ENCODE data around the gene WDR91. TPM values are rescaled to one million over a fixed set of nuclear protein-coding genes. Genes with fewer than 3 reads are reported as not detected.

WDR91 gene
- total and polyA plus RNA-seq, 2 donors (not counting 3 experiments of a cell fraction or from before 2014, with no cell fraction given), result 6.7 to 7.0 TPM

DNA sequence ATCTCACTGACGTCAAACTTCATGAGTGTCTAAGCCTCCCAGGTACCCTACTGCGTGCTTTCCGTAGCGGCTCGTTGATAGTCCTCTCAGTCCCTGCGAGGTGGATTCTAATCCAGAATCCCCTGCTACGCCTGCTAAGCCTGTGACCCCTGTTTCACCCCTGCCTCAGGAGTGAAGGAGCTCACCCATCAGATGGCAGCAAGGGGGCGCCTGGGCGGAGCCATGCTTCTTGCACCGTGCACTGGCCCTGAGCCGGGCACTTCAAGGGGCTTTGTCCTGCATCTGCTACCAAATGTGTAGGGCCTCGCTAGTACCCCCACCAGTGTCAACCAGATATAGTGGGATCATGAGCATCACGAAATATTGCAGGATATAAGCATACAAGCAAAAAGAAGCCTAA lies 21.4 kb upstream of the WDR91 start:
- TF ChIP-seq MAX (IDR thresholded peaks at IDR 0.05; ENCODE audit: insufficient read depth, insufficient read length), result no peak
- Histone ChIP-seq H3K36me3 (ENCODE audit: control insufficient read depth in 2 of 2, extremely low read depth in 1 of 2, insufficient read depth in 2 of 2, low read length in 2 of 2) (no peaks in the 10 kb centered on the region), H3K4me1 (ENCODE audit: control insufficient read depth, extremely low read depth, insufficient read depth, low read length) (no peaks in the 10 kb centered on the region), H2AFZ (ENCODE audit: low read depth, low read length) (no peak overlapping the region), H3K27ac (ENCODE audit: insufficient read depth, low read depth, low read length) (no peak overlapping the region), H3K27me3 (ENCODE audit: control insufficient read depth in 2 of 2, insufficient read depth in 2 of 2, low read length in 2 of 2) (peaks cover 0 to 2% of the 10 kb centered on the region in 2 experiments), H3K9ac (replicated peaks; ENCODE audit: extremely low read depth, insufficient read depth, low read length) (no peak overlapping the region), H3K4me2 (ENCODE audit: insufficient read depth, low read length) (no peak overlapping the region), H3K9me1 (replicated peaks; ENCODE audit: control insufficient read depth, extremely low read depth, insufficient read depth, low read length) (no peaks in the 10 kb centered on the region), H3K79me2 (ENCODE audit: control insufficient read depth, insufficient read depth, low read length) (no peaks in the 10 kb centered on the region), H3K9me3 (replicated peaks; ENCODE audit: control insufficient read depth, insufficient read depth, low read length) (no peaks in the 10 kb centered on the region), H4K20me1 (replicated peaks; ENCODE audit: control insufficient read depth, extremely low read depth, insufficient read depth, low read length) (no peaks in the 10 kb centered on the region), H3K4me3 (replicated peaks in 1 of 3; ENCODE audit: insufficient read depth in 1 of 3, low read depth in 1 of 3, low read length in 3 of 3) (no peak overlapping the region)
- ChIA-PET CTCF (interaction anchor here (1.2 kb wide), 1 partner anchor 22 kb away, joined by 3 read pairs; no protein-coding TSS in a partner anchor), POLR2A (no interaction called here)
- no peak for DNase-seq (ENCODE audit: low read depth, low spot score)
- no peak for FAIRE-seq
- dilution Hi-C loops (cut with MboI; ENCODE audit: extremely low pct_ligation_motif_present, low sequenced_read_pairs), result no loop called here
- intact Hi-C loops (cut with micrococcal nuclease), result no loop called here
- no TSS peak for BruUV-seq (replicated peaks)

- DNase-seq (ENCODE audit: low read depth, low spot score) (no peak), FAIRE-seq (no peak)
- Histone ChIP-seq H2AFZ (ENCODE audit: low read depth, low read length) (no peak overlapping the region), H3K4me2 (ENCODE audit: insufficient read depth, low read length) (no peak overlapping the region), H3K36me3 (ENCODE audit: control insufficient read depth in 2 of 2, extremely low read depth in 1 of 2, insufficient read depth in 2 of 2, low read length in 2 of 2) (no peaks in the 10 kb centered on the region), H4K20me1 (replicated peaks; ENCODE audit: control insufficient read depth, extremely low read depth, insufficient read depth, low read length) (no peaks in the 10 kb centered on the region), H3K27me3 (ENCODE audit: control insufficient read depth in 2 of 2, insufficient read depth in 2 of 2, low read length in 2 of 2) (peaks cover 0 to 2% of the 10 kb centered on the region in 2 experiments), H3K9me1 (replicated peaks; ENCODE audit: control insufficient read depth, extremely low read depth, insufficient read depth, low read length) (no peaks in the 10 kb centered on the region), H3K79me2 (ENCODE audit: control insufficient read depth, insufficient read depth, low read length) (no peaks in the 10 kb centered on the region), H3K9ac (replicated peaks; ENCODE audit: extremely low read depth, insufficient read depth, low read length) (no peak overlapping the region), H3K9me3 (replicated peaks; ENCODE audit: control insufficient read depth, insufficient read depth, low read length) (no peaks in the 10 kb centered on the region), H3K4me1 (ENCODE audit: control insufficient read depth, extremely low read depth, insufficient read depth, low read length) (no peaks in the 10 kb centered on the region), H3K27ac (ENCODE audit: insufficient read depth, low read depth, low read length) (no peak overlapping the region), H3K4me3 (replicated peaks in 1 of 3; ENCODE audit: insufficient read depth in 1 of 3, low read depth in 1 of 3, low read length in 3 of 3) (no peak overlapping the region)
- no peak for TF ChIP-seq GATA2 (IDR thresholded peaks at IDR 0.05; ENCODE audit: insufficient read depth, insufficient read length, low read depth, low read length)
- no peak for TF ChIP-seq EZH2 (IDR thresholded peaks at IDR 0.05; ENCODE audit: borderline replicate concordance, low read depth, low read length, severe bottlenecking)
- no peak for TF ChIP-seq MAX (IDR thresholded peaks at IDR 0.05; ENCODE audit: insufficient read depth, insufficient read length)
- no peak for TF ChIP-seq POLR2AphosphoS5 (IDR thresholded peaks at IDR 0.05; ENCODE audit: insufficient read depth, low read depth, low read length)
- no peak for TF ChIP-seq FOS (IDR thresholded peaks at IDR 0.05; ENCODE audit: borderline replicate concordance, insufficient read depth, low read length)
- TF ChIP-seq POLR2A (IDR thresholded peaks at IDR 0.05; ENCODE audit: low read depth, low read length), result no peak
- no peak for TF ChIP-seq MYC (IDR thresholded peaks at IDR 0.05; ENCODE audit: low read depth, low read length)
- TF ChIP-seq JUN (IDR thresholded peaks at IDR 0.05; ENCODE audit: borderline replicate concordance, insufficient read depth, insufficient read length, low read depth), result no peak
- TF ChIP-seq, protein P1, sequence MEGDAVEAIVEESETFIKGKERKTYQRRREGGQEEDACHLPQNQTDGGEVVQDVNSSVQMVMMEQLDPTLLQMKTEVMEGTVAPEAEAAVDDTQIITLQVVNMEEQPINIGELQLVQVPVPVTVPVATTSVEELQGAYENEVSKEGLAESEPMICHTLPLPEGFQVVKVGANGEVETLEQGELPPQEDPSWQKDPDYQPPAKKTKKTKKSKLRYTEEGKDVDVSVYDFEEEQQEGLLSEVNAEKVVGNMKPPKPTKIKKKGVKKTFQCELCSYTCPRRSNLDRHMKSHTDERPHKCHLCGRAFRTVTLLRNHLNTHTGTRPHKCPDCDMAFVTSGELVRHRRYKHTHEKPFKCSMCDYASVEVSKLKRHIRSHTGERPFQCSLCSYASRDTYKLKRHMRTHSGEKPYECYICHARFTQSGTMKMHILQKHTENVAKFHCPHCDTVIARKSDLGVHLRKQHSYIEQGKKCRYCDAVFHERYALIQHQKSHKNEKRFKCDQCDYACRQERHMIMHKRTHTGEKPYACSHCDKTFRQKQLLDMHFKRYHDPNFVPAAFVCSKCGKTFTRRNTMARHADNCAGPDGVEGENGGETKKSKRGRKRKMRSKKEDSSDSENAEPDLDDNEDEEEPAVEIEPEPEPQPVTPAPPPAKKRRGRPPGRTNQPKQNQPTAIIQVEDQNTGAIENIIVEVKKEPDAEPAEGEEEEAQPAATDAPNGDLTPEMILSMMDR (IDR thresholded peaks at IDR 0.05; ENCODE audit: extremely low read depth in 1 of 2, insufficient read depth in 1 of 2, low read depth in 1 of 2, low read length in 2 of 2), result no peak
- dilution Hi-C loops (cut with MboI; ENCODE audit: extremely low pct_ligation_motif_present, low sequenced_read_pairs) (no loop called here), intact Hi-C loops (cut with micrococcal nuclease) (no loop called here)
- BruUV-seq (replicated peaks), result no TSS peak
- POLR2A ChIA-PET, result no interaction called here
- CTCF ChIA-PET, result interaction anchor here (0.7 to 1.2 kb wide), 2 partner anchors 23 to 287 kb away, joined by 3 read pairs; no protein-coding TSS in a partner anchor
Measured at GRCh38 chr7:135232087-135232486, 20.8 kb upstream of the WDR91 start.

Measured in endothelial cell of umbilical vein (primary cell).